NCI-H2107 treated with DMSO at 0.1 percent for 48 hours (cell line): ENCODE measurements around the gene CRISPLD2.

Source experiments
- DNase-seq: peaks from one replicate; lab custom pipeline; 2025; ENCODE audit not compliant: unreplicated experiment; lab: John Stamatoyannopoulos, UW

CRISPLD2 gene

GRCh38 chr16:84838383-84838948 is 18.7 kb downstream of the CRISPLD2 start:
- DNase-seq: no peak

- no peak for DNase-seq
Observed at GRCh38 chr16:84839054-84839453, 19.3 kb downstream of the CRISPLD2 start.

GRCh38 chr16:84839956-84840355 is 20.2 kb downstream of the CRISPLD2 start:
- no peak for DNase-seq

- no peak for DNase-seq
Observed at GRCh38 chr16:84840687-84841627, 21.2 kb downstream of the CRISPLD2 start.

GRCh38 chr16:84841787-84842300 is 22.1 kb downstream of the CRISPLD2 start:
- peak; percentile 90 for DNase-seq

- peak; percentile 45 for DNase-seq
Observed at GRCh38 chr16:84842516-84843148, 22.8 kb downstream of the CRISPLD2 start.

GRCh38 chr16:84843149-84844048 is 23.6 kb downstream of the CRISPLD2 start:
- DNase-seq: no peak

GRCh38 chr16:84844049-84844350 is 24.2 kb downstream of the CRISPLD2 start:
- no peak for DNase-seq

GRCh38 chr16:84844559-84845495 is 25.0 kb downstream of the CRISPLD2 start:
- DNase-seq: no peak

- no peak for DNase-seq
Observed at GRCh38 chr16:84845496-84846002, 25.8 kb downstream of the CRISPLD2 start.

- no peak for DNase-seq
Observed at GRCh38 chr16:84847564-84848355, 28.0 kb downstream of the CRISPLD2 start.

GRCh38 chr16:84848986-84849634 is 29.3 kb downstream of the CRISPLD2 start:
- peak; percentile 18 for DNase-seq

- no peak for DNase-seq
Observed at GRCh38 chr16:84849751-84850150, 30.0 kb downstream of the CRISPLD2 start.

GRCh38 chr16:84850714-84851113 is 30.9 kb downstream of the CRISPLD2 start:
- no peak for DNase-seq

GRCh38 chr16:84851192-84852127 is 31.7 kb downstream of the CRISPLD2 start:
- peak; percentile 16 for DNase-seq

- no peak for DNase-seq
Observed at GRCh38 chr16:84853534-84853933, 33.7 kb downstream of the CRISPLD2 start.

GRCh38 chr16:84854759-84855158 is 35.0 kb downstream of the CRISPLD2 start:
- DNase-seq: no peak
